Measurements from ENCODE around the gene SLC25A33. TPM values are rescaled to one million over a fixed set of nuclear protein-coding genes. Genes with fewer than 3 reads are reported as not detected.

Gene SLC25A33
- total RNA-seq, 2 donors from 2014 or later, result 3.6 to 7.6 TPM

DNA sequence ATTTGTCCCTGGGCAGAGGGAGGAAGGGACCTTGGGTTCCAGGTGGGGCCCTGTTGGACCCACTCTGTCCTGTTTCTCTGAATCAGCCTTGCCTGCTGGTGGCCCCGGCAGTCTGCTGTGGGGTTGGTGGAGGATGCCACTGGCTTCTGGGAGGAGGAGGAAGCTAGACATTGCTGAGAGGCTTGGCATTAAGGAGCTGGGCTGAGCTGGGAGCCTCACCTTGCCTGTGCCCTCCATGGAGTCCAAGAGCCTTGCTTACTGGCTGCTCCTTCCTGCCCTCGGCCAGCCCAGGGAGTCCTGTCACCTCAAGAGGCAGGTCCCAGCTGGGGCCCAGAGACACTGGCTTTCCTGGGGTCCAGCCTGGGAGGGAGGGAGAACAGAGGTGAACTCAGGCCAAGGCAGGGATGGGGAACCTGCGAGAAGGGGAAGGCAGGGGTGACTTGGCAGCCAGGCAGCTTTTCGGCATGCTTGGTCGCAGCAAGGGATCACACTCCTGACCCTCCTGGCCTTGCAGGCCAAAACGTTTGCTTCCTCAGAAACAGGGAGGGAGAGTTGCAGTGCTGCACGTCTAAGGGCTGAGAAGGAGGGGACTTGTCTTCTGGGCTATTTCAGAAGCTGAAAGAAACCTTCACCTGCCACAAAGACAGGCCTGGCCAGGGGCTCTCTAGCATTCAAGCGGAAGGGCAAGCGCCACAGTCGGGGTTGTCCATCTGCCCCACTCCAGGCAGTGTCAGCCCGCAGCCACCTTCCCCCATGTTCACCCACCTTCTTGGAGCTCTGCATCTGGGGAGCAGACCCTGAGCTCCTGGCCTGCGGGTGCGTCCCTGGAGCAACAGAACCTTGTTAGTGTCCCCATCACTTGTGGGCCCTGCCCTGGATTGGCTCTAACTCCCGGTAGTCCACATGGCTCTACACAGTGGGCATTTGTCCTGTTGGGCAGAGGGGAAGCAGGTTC is 58.4 kb downstream of the SLC25A33 start:
- Mint-ChIP-seq H3K4me3 (no peak overlapping the region), H3K27ac (no peak overlapping the region), H3K27me3 (no peaks in the 10 kb centered on the region), H3K9me3 (no peaks in the 10 kb centered on the region), H3K36me3 (ENCODE audit: low read depth) (peaks cover 29% of the 10 kb centered on the region), H3K4me1 (no peaks in the 10 kb centered on the region)
- ATAC-seq (replicated peaks), result no peak

GRCh38 chr1:9598316-9598700 is 59.0 kb downstream of the SLC25A33 start:
- Mint-ChIP-seq H3K27me3 (no peaks in the 10 kb centered on the region), H3K4me3 (no peak overlapping the region), H3K9me3 (no peaks in the 10 kb centered on the region), H3K36me3 (ENCODE audit: low read depth) (peaks cover 36% of the 10 kb centered on the region), H3K27ac (no peak overlapping the region), H3K4me1 (no peaks in the 10 kb centered on the region)
- ATAC-seq (replicated peaks), result no peak

GRCh38 chr1:9599741-9600140 is 60.5 kb downstream of the SLC25A33 start:
- H3K27me3 Mint-ChIP-seq, result no peaks in the 10 kb centered on the region
- H3K4me1 Mint-ChIP-seq, result no peaks in the 10 kb centered on the region
- no peaks in the 10 kb centered on the region for H3K9me3 Mint-ChIP-seq
- no peak for ATAC-seq (replicated peaks)
- peaks cover 37% of the 10 kb centered on the region for H3K36me3 Mint-ChIP-seq (ENCODE audit: low read depth)
- no peak overlapping the region for H3K4me3 Mint-ChIP-seq
- no peak overlapping the region for H3K27ac Mint-ChIP-seq

- Mint-ChIP-seq H3K4me1 (no peaks in the 10 kb centered on the region), H3K27ac (no peak overlapping the region), H3K36me3 (ENCODE audit: low read depth) (peaks cover 42% of the 10 kb centered on the region), H3K4me3 (no peak overlapping the region), H3K27me3 (no peaks in the 10 kb centered on the region), H3K9me3 (no peaks in the 10 kb centered on the region)
- ATAC-seq (replicated peaks), result no peak
Measured at GRCh38 chr1:9600861-9601834, 61.9 kb downstream of the SLC25A33 start.

DNA sequence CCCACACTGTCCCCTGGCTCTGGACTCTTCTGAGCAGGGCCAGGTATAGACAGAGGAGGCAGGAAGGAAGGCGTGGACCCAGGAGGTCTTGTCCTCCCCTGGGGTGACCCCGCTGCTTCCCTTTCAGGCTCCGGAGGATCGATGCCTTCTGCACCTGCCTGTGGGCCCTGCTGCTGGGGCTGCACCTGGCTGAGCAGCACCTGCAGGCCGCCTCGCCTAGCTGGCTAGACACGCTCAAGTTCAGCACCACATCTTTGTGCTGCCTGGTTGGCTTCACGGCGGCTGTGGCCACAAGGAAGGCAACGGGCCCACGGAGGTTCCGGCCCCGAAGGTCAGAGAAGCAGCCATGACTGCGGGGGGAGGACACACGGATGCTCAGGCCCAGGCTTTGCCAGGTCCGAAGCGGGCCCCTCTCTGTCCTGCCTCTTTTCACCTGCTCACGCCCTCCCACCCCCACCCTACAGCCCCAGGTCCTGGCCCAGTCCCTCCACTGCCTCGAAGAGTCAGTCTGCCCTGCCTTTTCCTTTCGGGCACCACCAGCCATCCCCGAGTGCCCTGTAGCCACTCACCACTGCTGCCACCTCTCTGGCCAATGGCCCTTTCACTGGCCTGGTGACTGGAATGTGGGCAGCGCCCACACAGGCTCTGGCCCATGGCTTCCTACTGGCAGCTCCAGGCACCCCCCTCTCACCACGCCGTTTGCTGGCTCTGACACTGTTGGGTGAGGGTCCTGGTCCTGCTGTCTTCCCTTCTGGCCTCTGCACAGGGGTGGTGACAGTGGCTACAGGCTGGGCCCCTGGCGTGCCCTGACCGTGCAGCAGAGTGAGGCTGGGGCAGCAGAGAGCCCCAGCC is 62.9 kb downstream of the SLC25A33 start:
- Mint-ChIP-seq H3K27ac (no peak overlapping the region), H3K4me1 (no peaks in the 10 kb centered on the region), H3K4me3 (no peak overlapping the region), H3K27me3 (no peaks in the 10 kb centered on the region), H3K36me3 (ENCODE audit: low read depth) (peaks cover 42% of the 10 kb centered on the region), H3K9me3 (no peaks in the 10 kb centered on the region)
- no peak for ATAC-seq (replicated peaks)

DNA sequence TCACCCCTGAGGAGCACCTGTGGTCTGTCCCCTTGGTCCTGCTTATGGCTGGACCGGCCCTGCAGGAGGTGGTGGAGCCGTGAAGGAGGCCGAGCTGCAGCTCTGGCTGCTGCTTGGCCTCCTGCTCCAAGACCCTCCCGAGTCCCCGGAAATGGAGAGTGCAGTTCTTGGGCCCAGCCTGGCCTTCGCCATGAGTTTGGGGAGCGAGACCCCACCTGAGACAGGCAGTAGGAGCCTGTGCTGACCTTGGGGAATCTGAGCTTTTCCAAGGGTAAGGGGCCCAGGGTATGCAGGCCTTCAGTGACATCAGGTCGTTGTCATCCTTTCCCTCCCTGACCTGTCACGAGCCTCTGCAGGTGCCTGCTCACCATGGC is 63.5 kb downstream of the SLC25A33 start:
- no peaks in the 10 kb centered on the region for H3K9me3 Mint-ChIP-seq
- H3K27me3 Mint-ChIP-seq, result no peaks in the 10 kb centered on the region
- no peaks in the 10 kb centered on the region for H3K4me1 Mint-ChIP-seq
- no peak for ATAC-seq (replicated peaks)
- no peak overlapping the region for H3K27ac Mint-ChIP-seq
- peaks cover 42% of the 10 kb centered on the region for H3K36me3 Mint-ChIP-seq (ENCODE audit: low read depth)
- no peak overlapping the region for H3K4me3 Mint-ChIP-seq

DNA sequence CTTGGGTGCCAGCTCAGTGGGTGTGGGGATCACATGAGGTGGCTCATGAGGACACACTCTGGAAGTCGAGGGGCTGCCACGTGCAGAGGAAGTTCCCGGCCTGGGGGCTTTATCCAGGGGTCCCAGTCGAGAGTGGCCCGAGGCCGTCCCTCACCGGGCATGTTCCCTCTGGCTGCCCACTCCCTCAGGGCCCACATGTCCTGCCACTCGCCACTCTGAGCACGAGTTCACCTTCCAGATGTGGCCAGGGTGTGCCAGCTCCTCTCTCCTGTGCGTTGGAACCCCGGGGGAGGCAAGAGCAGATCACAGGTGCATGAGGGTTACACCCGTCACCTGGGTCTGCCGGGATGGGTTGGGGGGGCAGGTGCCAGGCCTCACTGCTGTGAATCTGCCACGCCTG is 64.0 kb downstream of the SLC25A33 start:
- no peak for ATAC-seq (replicated peaks)
- no peak overlapping the region for H3K27ac Mint-ChIP-seq
- peaks cover 42% of the 10 kb centered on the region for H3K36me3 Mint-ChIP-seq (ENCODE audit: low read depth)
- H3K4me3 Mint-ChIP-seq, result no peak overlapping the region
- no peaks in the 10 kb centered on the region for H3K9me3 Mint-ChIP-seq
- H3K4me1 Mint-ChIP-seq, result no peaks in the 10 kb centered on the region
- no peaks in the 10 kb centered on the region for H3K27me3 Mint-ChIP-seq

- Mint-ChIP-seq H3K27me3 (no peaks in the 10 kb centered on the region), H3K36me3 (ENCODE audit: low read depth) (peaks cover 36% of the 10 kb centered on the region), H3K4me1 (no peaks in the 10 kb centered on the region), H3K27ac (no peak overlapping the region), H3K4me3 (no peak overlapping the region), H3K9me3 (no peaks in the 10 kb centered on the region)
- no peak for ATAC-seq (replicated peaks)
Measured at GRCh38 chr1:9603766-9604753, 64.8 kb downstream of the SLC25A33 start.

- Mint-ChIP-seq H3K4me1 (no peaks in the 10 kb centered on the region), H3K36me3 (ENCODE audit: low read depth) (peaks cover 29% of the 10 kb centered on the region), H3K9me3 (no peaks in the 10 kb centered on the region), H3K27ac (no peak overlapping the region), H3K27me3 (no peaks in the 10 kb centered on the region), H3K4me3 (no peak overlapping the region)
- no peak for ATAC-seq (replicated peaks)
Measured at GRCh38 chr1:9604836-9605235, 65.6 kb downstream of the SLC25A33 start.

GRCh38 chr1:9605946-9606455 is 66.7 kb downstream of the SLC25A33 start:
- Mint-ChIP-seq H3K27me3 (no peaks in the 10 kb centered on the region), H3K36me3 (ENCODE audit: low read depth) (peaks cover 17% of the 10 kb centered on the region), H3K27ac (no peak overlapping the region), H3K9me3 (no peaks in the 10 kb centered on the region), H3K4me1 (no peaks in the 10 kb centered on the region), H3K4me3 (no peak overlapping the region)
- ATAC-seq (replicated peaks), result no peak

DNA sequence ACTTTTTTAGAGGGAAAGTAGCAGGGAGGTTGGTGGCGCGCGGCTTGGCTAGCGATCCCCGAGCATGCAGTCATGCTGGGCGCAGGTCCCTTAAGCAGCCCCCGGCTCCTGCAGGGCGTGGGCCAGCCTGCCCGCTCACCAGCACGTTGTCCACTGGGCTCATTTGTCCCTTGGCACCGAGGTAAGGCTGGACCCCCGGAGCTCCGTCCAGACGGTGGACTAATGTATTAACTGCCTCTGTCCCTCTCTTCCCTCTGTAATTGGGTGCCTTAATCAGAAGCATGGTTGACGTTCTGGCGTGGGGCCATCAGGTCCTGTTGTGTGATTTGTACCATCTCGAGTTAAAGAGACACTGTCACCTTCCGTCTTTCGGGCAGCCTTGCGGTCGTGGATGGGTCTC is 67.2 kb downstream of the SLC25A33 start:
- H3K4me3 Mint-ChIP-seq, result no peak overlapping the region
- no peaks in the 10 kb centered on the region for H3K9me3 Mint-ChIP-seq
- H3K27ac Mint-ChIP-seq, result no peak overlapping the region
- peaks cover 15% of the 10 kb centered on the region for H3K36me3 Mint-ChIP-seq (ENCODE audit: low read depth)
- no peaks in the 10 kb centered on the region for H3K4me1 Mint-ChIP-seq
- no peak for ATAC-seq (replicated peaks)
- no peaks in the 10 kb centered on the region for H3K27me3 Mint-ChIP-seq

- H3K4me1 Mint-ChIP-seq, result no peaks in the 10 kb centered on the region
- H3K27me3 Mint-ChIP-seq, result no peaks in the 10 kb centered on the region
- peaks cover 15% of the 10 kb centered on the region for H3K36me3 Mint-ChIP-seq (ENCODE audit: low read depth)
- no peak overlapping the region for H3K4me3 Mint-ChIP-seq
- no peaks in the 10 kb centered on the region for H3K9me3 Mint-ChIP-seq
- ATAC-seq (replicated peaks), result no peak
- H3K27ac Mint-ChIP-seq, result no peak overlapping the region
Measured at GRCh38 chr1:9606948-9607347, 67.7 kb downstream of the SLC25A33 start.

GRCh38 chr1:9607352-9607751 is 68.1 kb downstream of the SLC25A33 start:
- Mint-ChIP-seq H3K4me3 (no peak overlapping the region), H3K27ac (no peak overlapping the region), H3K9me3 (no peaks in the 10 kb centered on the region), H3K27me3 (no peaks in the 10 kb centered on the region), H3K4me1 (no peaks in the 10 kb centered on the region), H3K36me3 (ENCODE audit: low read depth) (peaks cover 15% of the 10 kb centered on the region)
- no peak for ATAC-seq (replicated peaks)

All from activated T-helper 17 cell treated with anti-CD3 and anti-CD28 coated beads, Interleukin-2, amount 50 U/mL, for 72 hours (primary cell).